ENCODE results near the gene FAT1.

FAT1 gene

DNA sequence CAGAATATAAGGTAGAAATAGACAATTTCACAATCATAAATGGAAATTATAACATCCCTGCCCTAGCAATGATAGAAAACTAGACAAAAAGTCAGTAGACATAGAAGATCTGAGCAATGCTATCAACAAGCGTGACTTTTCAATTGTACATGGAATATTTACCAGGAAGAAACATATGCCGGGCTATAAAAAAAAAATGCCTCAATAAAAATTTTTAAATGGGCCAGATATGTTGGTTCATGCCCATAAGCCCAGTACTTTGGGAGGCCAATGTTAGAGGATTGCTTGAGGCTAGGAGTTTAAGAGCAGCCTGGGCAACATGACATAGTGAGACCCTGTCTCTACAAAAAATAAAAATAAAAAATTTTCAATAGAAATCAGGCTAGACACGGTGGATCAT is 163.0 kb downstream of the FAT1 start:
- Mint-ChIP-seq H3K4me1 (ENCODE audit: low read depth) (no peaks in the 10 kb centered on the region), H3K4me3 (no peak overlapping the region), H3K36me3 (ENCODE audit: low read depth) (no peaks in the 10 kb centered on the region), H3K9me3 (peaks cover 2% of the 10 kb centered on the region), H3K27me3 (peaks cover 7% of the 10 kb centered on the region), H3K27ac (no peak overlapping the region)
- DNase-seq: no peak

GRCh38 chr4:186557486-186557885 is 166.2 kb downstream of the FAT1 start:
- H3K4me1 Mint-ChIP-seq (ENCODE audit: low read depth): no peaks in the 10 kb centered on the region
- H3K9me3 Mint-ChIP-seq: peaks cover 4% of the 10 kb centered on the region
- no peak for DNase-seq
- no peak overlapping the region for H3K4me3 Mint-ChIP-seq
- no peaks in the 10 kb centered on the region for H3K36me3 Mint-ChIP-seq (ENCODE audit: low read depth)
- H3K27me3 Mint-ChIP-seq: peaks cover 30% of the 10 kb centered on the region
- H3K27ac Mint-ChIP-seq: no peak overlapping the region

DNA sequence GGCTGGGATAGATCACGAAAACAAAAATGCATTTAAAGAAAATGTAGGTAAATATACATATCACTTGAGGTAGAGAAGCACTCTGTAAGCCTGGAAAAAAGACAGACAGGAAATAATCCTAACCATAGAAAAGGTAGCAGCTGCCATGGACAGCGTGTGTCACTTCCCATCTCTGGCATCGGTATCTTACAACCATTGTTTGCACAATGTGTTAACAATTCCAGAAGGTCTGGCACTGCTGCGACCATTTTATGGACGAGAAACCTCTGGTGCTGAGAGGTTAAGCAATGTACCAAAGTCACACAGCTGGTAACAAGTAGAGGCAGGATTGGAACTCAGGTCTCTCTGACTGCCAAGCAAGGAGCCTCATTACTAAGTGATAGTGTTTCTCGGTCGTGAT is 166.6 kb downstream of the FAT1 start:
- Mint-ChIP-seq H3K36me3 (ENCODE audit: low read depth) (no peaks in the 10 kb centered on the region), H3K4me3 (no peak overlapping the region), H3K27me3 (peaks cover 31% of the 10 kb centered on the region), H3K9me3 (peaks cover 4% of the 10 kb centered on the region), H3K27ac (no peak overlapping the region), H3K4me1 (ENCODE audit: low read depth) (no peaks in the 10 kb centered on the region)
- no peak for DNase-seq

GRCh38 chr4:186554914-186555827 is 168.5 kb downstream of the FAT1 start, which contains the start of gene MTNR1A:
Gene MTNR1A, minus strand, starts transcription at chr4:186555567. Its CDS starts 202 bp downstream, at chr4:186555365.
- Mint-ChIP-seq H3K36me3 (ENCODE audit: low read depth) (no peaks in the 10 kb centered on the region), H3K4me3 (no peak within 1 kb of the TSS), H3K9me3 (peaks cover 2% of the 10 kb centered on the region), H3K27ac (no peak within 1 kb of the TSS), H3K4me1 (ENCODE audit: low read depth) (no peaks in the 10 kb centered on the region), H3K27me3 (peaks cover 34% of the 10 kb centered on the region)
- no peak for DNase-seq

DNA sequence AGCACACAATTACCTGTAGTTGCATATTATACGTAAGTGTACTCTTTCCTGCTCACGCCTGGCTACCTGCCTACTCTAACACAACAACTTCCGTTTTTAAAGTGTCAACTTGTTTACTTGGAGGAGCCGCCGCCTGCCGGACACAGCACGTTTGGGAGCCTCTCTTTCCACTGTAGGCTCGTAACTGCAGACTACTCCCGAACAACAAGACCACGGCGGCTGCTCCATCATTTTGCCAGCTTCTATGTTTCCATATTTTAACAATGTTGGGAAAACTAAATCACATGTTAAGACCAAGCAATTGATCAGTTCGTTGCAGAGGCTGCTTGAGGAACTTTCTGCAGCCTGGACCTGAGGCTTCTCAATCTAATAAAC is 169.1 kb downstream of the FAT1 start:
- DNase-seq: no peak
- Mint-ChIP-seq H3K9me3 (peaks cover 2% of the 10 kb centered on the region), H3K27me3 (peaks cover 34% of the 10 kb centered on the region), H3K4me3 (no peak overlapping the region), H3K36me3 (ENCODE audit: low read depth) (no peaks in the 10 kb centered on the region), H3K27ac (no peak overlapping the region), H3K4me1 (ENCODE audit: low read depth) (no peaks in the 10 kb centered on the region)

DNA sequence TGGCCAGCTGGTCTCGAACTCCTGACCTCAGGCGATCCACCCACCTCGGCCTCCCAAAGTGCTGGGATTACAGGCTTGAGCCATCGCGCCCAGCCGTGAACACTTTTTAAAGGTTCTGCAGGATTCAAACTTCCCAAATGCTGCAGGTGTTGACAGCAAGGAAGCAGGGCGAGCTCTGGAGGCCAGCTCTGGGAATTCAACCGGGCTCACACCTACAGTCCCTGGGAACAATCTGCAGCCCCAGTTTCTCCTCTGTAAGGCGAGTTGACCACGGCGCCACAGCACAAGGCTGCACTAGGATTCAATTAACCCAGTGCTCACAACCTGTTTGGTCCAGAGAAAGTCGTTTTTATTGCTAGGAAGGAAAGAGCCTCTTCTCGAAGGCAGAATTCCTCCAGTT is 169.9 kb downstream of the FAT1 start:
- Mint-ChIP-seq H3K9me3 (peaks cover 2% of the 10 kb centered on the region), H3K4me1 (ENCODE audit: low read depth) (no peaks in the 10 kb centered on the region), H3K27me3 (peaks cover 34% of the 10 kb centered on the region), H3K36me3 (ENCODE audit: low read depth) (no peaks in the 10 kb centered on the region), H3K27ac (no peak overlapping the region), H3K4me3 (no peak overlapping the region)
- DNase-seq: no peak

GRCh38 chr4:186551849-186552248 is 171.8 kb downstream of the FAT1 start:
- no peak overlapping the region for H3K4me3 Mint-ChIP-seq
- H3K27me3 Mint-ChIP-seq: peaks cover 33% of the 10 kb centered on the region
- no peaks in the 10 kb centered on the region for H3K36me3 Mint-ChIP-seq (ENCODE audit: low read depth)
- peaks cover 5% of the 10 kb centered on the region for H3K9me3 Mint-ChIP-seq
- no peak for DNase-seq
- no peak overlapping the region for H3K27ac Mint-ChIP-seq
- no peaks in the 10 kb centered on the region for H3K4me1 Mint-ChIP-seq (ENCODE audit: low read depth)

GRCh38 chr4:186545436-186545835 is 178.2 kb downstream of the FAT1 start:
- H3K36me3 Mint-ChIP-seq (ENCODE audit: low read depth): no peaks in the 10 kb centered on the region
- no peaks in the 10 kb centered on the region for H3K4me1 Mint-ChIP-seq (ENCODE audit: low read depth)
- H3K27me3 Mint-ChIP-seq: no peaks in the 10 kb centered on the region
- peaks cover 3% of the 10 kb centered on the region for H3K9me3 Mint-ChIP-seq
- no peak overlapping the region for H3K27ac Mint-ChIP-seq
- DNase-seq: no peak
- no peak overlapping the region for H3K4me3 Mint-ChIP-seq

DNA sequence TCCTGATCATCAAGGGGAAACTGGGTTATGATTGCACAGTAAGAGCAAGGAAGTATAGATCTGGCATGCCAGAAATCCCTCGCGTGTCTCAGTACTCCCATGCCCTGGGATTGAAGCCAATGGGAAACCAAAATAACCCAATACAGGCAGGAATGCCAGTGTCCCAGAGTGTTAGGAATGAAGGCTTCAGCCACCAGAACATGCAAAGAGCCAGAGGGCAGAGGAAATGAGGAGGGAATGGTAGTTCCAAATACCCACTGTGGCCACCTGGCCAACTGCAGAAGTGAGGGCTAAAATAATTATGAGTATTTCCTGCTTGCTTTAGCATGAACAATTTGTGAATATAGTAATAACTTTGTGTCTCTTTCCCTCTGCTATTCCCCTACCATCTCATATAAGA is 180.4 kb downstream of the FAT1 start:
- no peaks in the 10 kb centered on the region for H3K36me3 Mint-ChIP-seq (ENCODE audit: low read depth)
- DNase-seq: no peak
- H3K4me3 Mint-ChIP-seq: no peak overlapping the region
- H3K27me3 Mint-ChIP-seq: no peaks in the 10 kb centered on the region
- H3K9me3 Mint-ChIP-seq: peaks cover 5% of the 10 kb centered on the region
- no peak overlapping the region for H3K27ac Mint-ChIP-seq
- H3K4me1 Mint-ChIP-seq (ENCODE audit: low read depth): no peaks in the 10 kb centered on the region

DNA sequence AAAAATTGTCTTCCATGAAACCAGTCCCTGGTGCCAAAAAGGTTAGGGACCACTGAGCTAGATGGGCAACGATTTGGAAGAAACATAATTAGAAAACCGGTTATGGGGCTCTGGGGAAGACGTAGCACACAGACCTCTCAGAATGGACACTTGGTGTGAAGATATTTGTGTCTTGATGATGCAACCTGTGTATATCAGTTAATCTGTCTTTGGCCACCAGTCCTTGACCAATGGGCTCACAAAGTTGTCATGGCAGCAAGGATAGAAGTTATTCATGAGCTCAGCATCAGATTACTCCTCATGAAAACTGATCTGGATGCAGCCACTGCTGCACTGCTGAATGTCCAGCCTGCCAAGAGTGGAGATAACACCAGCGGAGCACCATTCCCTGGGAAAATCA is 181.9 kb downstream of the FAT1 start:
- Mint-ChIP-seq H3K27ac (no peak overlapping the region), H3K4me3 (no peak overlapping the region), H3K4me1 (ENCODE audit: low read depth) (no peaks in the 10 kb centered on the region), H3K9me3 (peaks cover 2% of the 10 kb centered on the region), H3K36me3 (ENCODE audit: low read depth) (no peaks in the 10 kb centered on the region), H3K27me3 (no peaks in the 10 kb centered on the region)
- no peak for DNase-seq

DNA sequence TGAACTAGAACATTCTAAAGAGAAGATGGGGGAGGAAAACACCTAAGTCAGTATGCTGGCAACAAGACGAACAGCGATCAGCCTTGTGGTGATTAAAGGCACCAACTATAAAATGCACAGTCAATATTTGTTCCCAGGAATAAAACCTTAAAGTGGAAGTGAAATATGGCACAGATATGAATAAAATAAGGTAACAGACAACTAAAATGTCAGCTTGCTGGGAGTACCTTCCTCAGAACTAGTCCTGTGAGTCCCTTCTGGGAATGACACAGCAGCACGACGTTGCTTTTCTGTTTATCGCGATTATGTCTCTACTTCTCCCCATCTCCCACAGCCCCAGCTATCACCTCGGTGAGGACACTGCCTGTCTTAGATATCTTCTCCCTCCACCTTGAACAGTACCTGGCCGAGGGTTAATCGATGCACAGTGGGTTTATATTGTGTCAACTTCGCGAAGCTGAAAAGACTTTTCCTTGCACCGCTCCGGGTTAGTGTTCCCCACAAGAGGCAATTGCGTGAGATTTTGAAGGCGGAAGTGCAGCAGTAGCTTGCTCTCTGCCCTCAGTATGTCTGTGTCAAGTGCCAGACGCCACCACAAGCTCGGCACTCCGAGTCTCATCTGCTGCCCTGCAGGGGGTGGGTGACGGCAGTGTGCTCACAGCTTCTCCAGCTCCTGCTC is 185.7 kb downstream of the FAT1 start:
- DNase-seq: no peak
- Mint-ChIP-seq H3K4me1 (ENCODE audit: low read depth) (no peaks in the 10 kb centered on the region), H3K4me3 (no peak overlapping the region), H3K27me3 (peaks cover 2% of the 10 kb centered on the region), H3K9me3 (peaks cover 7% of the 10 kb centered on the region), H3K27ac (no peak overlapping the region), H3K36me3 (ENCODE audit: low read depth) (no peaks in the 10 kb centered on the region)

Data from activated T-cell treated with anti-CD3 and anti-CD28 coated beads, Interleukin-2, amount 50 U/mL, for 24 hours (primary cell).